Dedifferentiated amniotic fluid mesenchymal stem cell (primary cell): ENCODE data around the gene SNX21.

Experiments
- DNase-seq: peaks from one replicate; pipeline ENCODE4 v3.0.0-alpha.2; 2016; ENCODE audit errors: extremely low spot score

Gene SNX21

GRCh38 chr20:45882469-45883099 is 49.0 kb downstream of the SNX21 start:
- no peak for DNase-seq

GRCh38 chr20:45883100-45883469 is 49.5 kb downstream of the SNX21 start:
- no peak for DNase-seq

DNA sequence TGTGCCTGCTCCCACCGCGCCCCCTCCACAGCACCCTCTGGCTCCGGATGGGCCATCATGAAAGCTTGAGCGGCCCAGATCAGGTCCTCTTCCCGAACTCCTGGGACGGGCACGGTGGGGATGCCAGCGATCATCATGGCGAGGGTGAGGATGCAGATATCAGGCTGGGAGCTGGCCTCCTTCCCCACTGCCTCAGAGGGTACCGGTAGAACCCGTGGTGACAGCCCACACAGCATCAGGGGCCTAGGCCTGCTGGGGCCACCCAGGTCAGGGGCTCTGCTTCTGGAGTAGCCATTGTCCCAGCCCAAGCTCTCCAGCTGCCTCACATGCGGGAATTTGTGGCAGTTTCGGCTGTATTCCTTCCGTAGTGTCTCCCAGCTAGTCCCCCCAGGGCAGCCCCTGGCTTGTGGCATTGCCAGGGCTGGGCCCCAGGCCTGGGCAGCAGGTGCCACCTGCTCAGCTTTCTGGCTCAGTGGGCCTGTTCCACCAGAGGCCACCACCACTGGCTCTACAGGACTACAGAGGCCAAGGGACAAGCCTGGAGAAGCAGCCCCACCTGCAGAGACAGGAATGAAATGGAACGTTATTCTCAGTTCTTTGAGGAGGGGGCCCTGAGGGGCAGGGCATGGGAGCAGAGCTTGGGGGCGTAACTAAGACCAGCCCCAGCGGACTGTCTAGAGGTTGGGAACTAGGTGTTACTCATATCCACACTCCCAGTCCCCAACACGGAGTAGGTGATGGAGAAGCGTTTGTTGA is 53.2 kb downstream of the SNX21 start:
- no peak for DNase-seq

- DNase-seq: no peak
Measured at GRCh38 chr20:45887346-45887715, 53.7 kb downstream of the SNX21 start, which contains the start of gene SPATA25. Gene SPATA25 (minus strand): TSS chr20:45887622. CDS start chr20:45887590, 32 bp downstream.

GRCh38 chr20:45888681-45889080 is 55.1 kb downstream of the SNX21 start:
- no peak for DNase-seq

DNA sequence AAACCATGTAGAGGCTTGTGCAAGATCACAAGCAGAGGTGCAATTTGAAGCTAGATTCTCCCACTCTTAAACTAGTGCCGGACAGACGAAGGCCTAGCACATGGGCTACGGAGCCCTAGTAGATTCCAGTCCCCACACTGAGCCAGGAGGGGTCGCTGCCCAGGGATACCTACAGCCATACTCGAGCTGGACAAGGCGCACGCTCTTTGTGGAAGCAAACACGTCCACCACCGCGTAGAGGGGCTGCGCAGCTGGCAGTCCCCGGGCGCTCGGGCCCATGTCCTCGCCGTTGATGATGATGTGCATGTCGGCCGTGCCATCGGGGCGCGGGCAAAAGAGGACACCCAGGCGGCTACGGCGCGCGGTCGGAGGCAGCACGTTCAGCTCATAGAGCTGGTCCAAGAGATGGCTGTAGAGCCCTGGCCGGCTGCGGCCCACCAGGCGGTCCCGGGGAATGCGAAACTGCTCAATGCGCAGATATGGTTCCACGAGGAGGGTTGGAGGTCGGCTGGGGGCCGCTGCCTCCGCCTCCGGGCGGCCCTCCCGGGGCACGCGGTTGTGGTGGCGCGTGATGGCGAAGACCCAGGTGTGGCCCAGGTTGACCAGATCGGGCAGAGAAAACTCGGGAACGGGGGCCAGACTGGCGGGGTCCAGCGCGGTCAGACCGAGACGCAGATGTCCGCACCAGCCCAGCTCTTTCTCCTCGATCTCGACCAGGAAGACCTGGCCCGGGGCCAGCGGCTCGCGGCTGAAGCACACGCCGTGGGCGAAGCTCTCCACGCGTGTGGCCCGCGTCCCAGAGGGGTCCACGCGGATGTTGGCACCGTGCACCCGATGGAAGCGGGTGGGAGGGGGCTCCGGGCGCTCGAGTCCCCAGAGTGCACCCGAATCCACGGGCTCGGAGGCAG is 56.7 kb downstream of the SNX21 start:
- DNase-seq: peak; percentile 52

DNA sequence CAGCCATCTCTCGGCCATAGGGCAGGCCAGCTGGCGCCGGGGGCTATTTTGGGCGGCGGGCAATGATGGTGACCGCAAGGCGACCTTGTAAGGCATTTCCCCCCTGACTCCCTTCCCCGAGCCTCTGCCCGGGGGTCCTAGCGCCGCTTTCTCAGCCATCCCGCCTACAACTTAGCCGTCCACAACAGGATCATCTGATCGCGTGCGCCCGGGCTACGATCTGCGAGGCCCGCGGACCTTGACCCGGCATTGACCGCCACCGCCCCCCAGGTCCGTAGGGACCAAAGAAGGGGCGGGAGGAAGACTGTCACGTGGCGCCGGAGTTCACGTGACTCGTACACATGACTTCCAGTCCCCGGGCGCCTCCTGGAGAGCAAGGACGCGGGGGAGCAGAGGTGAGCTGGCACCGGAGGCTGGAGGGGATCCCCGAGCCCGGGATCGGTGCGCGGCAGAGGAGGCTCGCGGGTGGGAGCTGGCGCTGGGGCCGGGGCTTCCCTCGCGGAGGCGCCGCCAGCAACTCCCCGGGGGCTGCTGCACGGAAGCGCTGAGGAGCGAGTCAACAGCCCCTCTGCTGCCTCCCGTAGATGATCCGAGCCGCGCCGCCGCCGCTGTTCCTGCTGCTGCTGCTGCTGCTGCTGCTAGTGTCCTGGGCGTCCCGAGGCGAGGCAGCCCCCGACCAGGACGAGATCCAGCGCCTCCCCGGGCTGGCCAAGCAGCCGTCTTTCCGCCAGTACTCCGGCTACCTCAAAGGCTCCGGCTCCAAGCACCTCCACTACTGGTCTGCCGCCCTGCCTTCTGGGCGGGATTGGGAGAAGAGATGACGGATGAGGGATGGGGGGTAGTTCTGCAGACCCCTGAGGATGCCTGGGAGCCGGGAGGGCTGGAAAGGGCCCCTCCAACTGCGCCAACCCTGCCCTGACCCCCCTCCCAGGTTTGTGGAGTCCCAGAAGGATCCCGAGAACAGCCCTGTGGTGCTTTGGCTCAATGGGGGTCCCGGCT is 57.7 kb downstream of the SNX21 start, which contains the start of the genes CTSA and NEURL2:
CTSA (plus strand) TSS at position 351 of the 999 bp plus-strand sequence; CDS start at position 585, 234 bp downstream.
NEURL2 (minus strand) TSS at position 224 of the 999 bp plus-strand sequence; CDS start at position 7, 217 bp downstream.
- DNase-seq: peak; percentile 63

- DNase-seq: no peak
Measured at GRCh38 chr20:45892049-45892825, 58.6 kb downstream of the SNX21 start.
